ENCODE results near the gene GPC6. TPM values are rescaled to one million over a fixed set of nuclear protein-coding genes. Genes with fewer than 3 reads are reported as not detected.

Gene GPC6
- total RNA-seq, 2 experiments from 2014 or later = not detected

DNA sequence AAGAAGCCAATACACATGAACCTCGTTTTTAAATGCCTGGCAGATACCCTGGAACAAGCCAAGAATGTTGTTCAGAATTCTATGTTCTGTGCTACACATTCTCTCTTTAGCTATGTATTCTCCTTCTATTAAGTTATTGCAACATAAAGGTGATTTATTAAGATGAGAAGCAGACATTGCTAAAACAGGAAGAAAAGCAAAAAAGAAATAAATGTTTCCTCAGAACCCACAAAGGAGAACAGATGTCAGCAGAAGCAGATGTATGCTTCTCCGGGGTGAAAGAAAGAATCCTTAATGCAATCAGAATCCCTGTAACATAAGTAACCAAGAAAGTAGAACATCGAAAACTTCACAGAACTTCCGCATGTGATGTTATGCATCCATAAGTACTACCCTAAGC lies 950.0 kb downstream of the GPC6 start:
- no peak overlapping the region for H2AFZ ChIP-seq (ENCODE audit: low read length)
- BruUV-seq (replicated peaks) = no TSS peak
- no peaks in the 10 kb centered on the region for H4K20me1 ChIP-seq (ENCODE audit: insufficient read depth, low read length)
- no peaks in the 10 kb centered on the region for H3K9me3 ChIP-seq (ENCODE audit: low read length)
- DNase-seq (ENCODE audit: low spot score) = no peak
- no peak overlapping the region for H3K4me2 ChIP-seq (ENCODE audit: low read length)
- H3K4me3 ChIP-seq (ENCODE audit: low read depth, low read length, poor library complexity, severe bottlenecking) = no peak overlapping the region
- TF ChIP-seq, protein P1, sequence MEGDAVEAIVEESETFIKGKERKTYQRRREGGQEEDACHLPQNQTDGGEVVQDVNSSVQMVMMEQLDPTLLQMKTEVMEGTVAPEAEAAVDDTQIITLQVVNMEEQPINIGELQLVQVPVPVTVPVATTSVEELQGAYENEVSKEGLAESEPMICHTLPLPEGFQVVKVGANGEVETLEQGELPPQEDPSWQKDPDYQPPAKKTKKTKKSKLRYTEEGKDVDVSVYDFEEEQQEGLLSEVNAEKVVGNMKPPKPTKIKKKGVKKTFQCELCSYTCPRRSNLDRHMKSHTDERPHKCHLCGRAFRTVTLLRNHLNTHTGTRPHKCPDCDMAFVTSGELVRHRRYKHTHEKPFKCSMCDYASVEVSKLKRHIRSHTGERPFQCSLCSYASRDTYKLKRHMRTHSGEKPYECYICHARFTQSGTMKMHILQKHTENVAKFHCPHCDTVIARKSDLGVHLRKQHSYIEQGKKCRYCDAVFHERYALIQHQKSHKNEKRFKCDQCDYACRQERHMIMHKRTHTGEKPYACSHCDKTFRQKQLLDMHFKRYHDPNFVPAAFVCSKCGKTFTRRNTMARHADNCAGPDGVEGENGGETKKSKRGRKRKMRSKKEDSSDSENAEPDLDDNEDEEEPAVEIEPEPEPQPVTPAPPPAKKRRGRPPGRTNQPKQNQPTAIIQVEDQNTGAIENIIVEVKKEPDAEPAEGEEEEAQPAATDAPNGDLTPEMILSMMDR (conservative IDR thresholded peaks at IDR 0.05; ENCODE audit: low read length) = no peak
- intact Hi-C loops (cut with micrococcal nuclease; ENCODE audit: unreplicated experiment) = no loop called here
- no peaks in the 10 kb centered on the region for H3K9me2 ChIP-seq (ENCODE audit: insufficient read depth, low read length)
- no peak overlapping the region for H3K27ac ChIP-seq (ENCODE audit: low read depth, low read length, poor library complexity, severe bottlenecking)
- no peaks in the 10 kb centered on the region for H3K36me3 ChIP-seq (ENCODE audit: insufficient read depth, low read length)
- ChIA-PET CTCF (ENCODE audit: unreplicated experiment) (no interaction called here), POLR2A (no interaction called here)
- no peaks in the 10 kb centered on the region for H3K79me2 ChIP-seq (ENCODE audit: insufficient read depth, low read depth, low read length)
- no peaks in the 10 kb centered on the region for H3K4me1 ChIP-seq (ENCODE audit: insufficient read depth, low read length, poor library complexity, severe bottlenecking)

DNA sequence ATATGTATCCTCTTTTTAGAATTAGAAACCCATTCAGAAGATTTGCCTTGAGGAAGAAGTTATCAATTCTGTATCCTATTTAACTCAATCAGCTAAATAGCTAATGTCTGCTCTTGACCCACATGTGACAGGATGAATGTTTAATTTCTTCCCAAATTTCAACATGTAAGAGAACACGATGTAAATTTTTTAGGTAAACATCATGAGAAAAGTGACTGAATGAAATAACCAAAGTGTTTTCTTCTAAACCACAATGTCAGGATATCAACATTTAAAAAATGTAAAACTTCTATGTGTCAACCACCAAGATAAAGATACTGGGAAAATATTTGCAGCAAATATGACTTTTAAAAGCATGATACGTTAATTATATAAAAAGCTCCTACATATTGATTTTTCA lies 950.4 kb downstream of the GPC6 start:
- POLR2A ChIA-PET = no interaction called here
- Histone ChIP-seq H3K4me1 (ENCODE audit: insufficient read depth, low read length, poor library complexity, severe bottlenecking) (no peaks in the 10 kb centered on the region), H3K27ac (ENCODE audit: low read depth, low read length, poor library complexity, severe bottlenecking) (no peak overlapping the region), H3K4me3 (ENCODE audit: low read depth, low read length, poor library complexity, severe bottlenecking) (no peak overlapping the region), H3K9me2 (ENCODE audit: insufficient read depth, low read length) (no peaks in the 10 kb centered on the region), H3K4me2 (ENCODE audit: low read length) (no peak overlapping the region), H3K9me3 (ENCODE audit: low read length) (no peaks in the 10 kb centered on the region), H3K79me2 (ENCODE audit: insufficient read depth, low read depth, low read length) (no peaks in the 10 kb centered on the region), H2AFZ (ENCODE audit: low read length) (no peak overlapping the region), H4K20me1 (ENCODE audit: insufficient read depth, low read length) (no peaks in the 10 kb centered on the region), H3K36me3 (ENCODE audit: insufficient read depth, low read length) (no peaks in the 10 kb centered on the region)
- no TSS peak for BruUV-seq (replicated peaks)
- no peak for DNase-seq (ENCODE audit: low spot score)
- TF ChIP-seq, protein P1 (conservative IDR thresholded peaks at IDR 0.05; ENCODE audit: low read length) = no peak
- no peak for TF ChIP-seq EZH2phosphoT487 (IDR thresholded peaks at IDR 0.05; ENCODE audit: borderline replicate concordance, low read depth, low read length)
- intact Hi-C loops (cut with micrococcal nuclease; ENCODE audit: unreplicated experiment) = no loop called here
- CTCF ChIA-PET (ENCODE audit: unreplicated experiment) = no interaction called here

DNA sequence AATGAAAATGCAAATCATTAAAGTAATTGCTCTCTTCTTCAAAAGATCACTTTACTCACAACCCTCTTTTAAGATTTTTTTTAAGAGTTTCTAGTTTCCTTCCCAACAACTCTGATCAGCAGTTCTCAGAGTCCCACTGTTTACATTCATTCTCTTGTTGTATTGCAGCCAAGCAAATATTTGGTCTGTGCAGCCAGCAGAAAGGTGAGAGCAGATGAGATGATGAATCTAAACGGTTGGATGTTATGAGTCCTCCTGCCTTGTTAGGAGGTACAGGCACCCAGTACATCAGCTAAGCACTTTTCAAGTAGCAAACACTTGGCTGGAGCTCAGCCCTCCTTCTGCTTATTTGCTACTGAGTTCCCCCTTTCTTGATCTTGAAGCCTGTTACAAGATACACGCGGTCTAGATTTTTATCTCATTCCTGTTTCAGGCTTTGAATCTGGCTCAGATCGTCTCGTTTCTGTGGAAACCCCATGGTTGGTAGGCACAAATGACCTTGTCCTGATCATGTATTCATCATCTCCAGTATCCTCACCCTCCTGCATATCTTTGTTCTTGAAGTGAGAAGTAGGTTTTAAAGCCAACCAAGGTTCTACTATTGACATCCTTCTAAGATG lies 952.1 kb downstream of the GPC6 start:
- H3K9me2 ChIP-seq (ENCODE audit: insufficient read depth, low read length) = no peaks in the 10 kb centered on the region
- no peak overlapping the region for H3K27ac ChIP-seq (ENCODE audit: low read depth, low read length, poor library complexity, severe bottlenecking)
- CTCF ChIA-PET (ENCODE audit: unreplicated experiment) = no interaction called here
- POLR2A ChIA-PET = no interaction called here
- no peak for DNase-seq (ENCODE audit: low spot score)
- no peak overlapping the region for H3K4me3 ChIP-seq (ENCODE audit: low read depth, low read length, poor library complexity, severe bottlenecking)
- no peaks in the 10 kb centered on the region for H3K9me3 ChIP-seq (ENCODE audit: low read length)
- H3K79me2 ChIP-seq (ENCODE audit: insufficient read depth, low read depth, low read length) = no peaks in the 10 kb centered on the region
- no peaks in the 10 kb centered on the region for H3K36me3 ChIP-seq (ENCODE audit: insufficient read depth, low read length)
- H3K4me1 ChIP-seq (ENCODE audit: insufficient read depth, low read length, poor library complexity, severe bottlenecking) = no peaks in the 10 kb centered on the region
- H4K20me1 ChIP-seq (ENCODE audit: insufficient read depth, low read length) = no peaks in the 10 kb centered on the region
- intact Hi-C loops (cut with micrococcal nuclease; ENCODE audit: unreplicated experiment) = no loop called here
- H3K4me2 ChIP-seq (ENCODE audit: low read length) = no peak overlapping the region
- H2AFZ ChIP-seq (ENCODE audit: low read length) = no peak overlapping the region
- TF ChIP-seq, protein P1 (conservative IDR thresholded peaks at IDR 0.05; ENCODE audit: low read length) = no peak
- no peak for TF ChIP-seq EZH2phosphoT487 (IDR thresholded peaks at IDR 0.05; ENCODE audit: borderline replicate concordance, low read depth, low read length)
- no TSS peak for BruUV-seq (replicated peaks)

Data from OCI-LY7 (cell line).